Left kidney (tissue), 8 donors: ENCODE data around the gene BYSL. TPM values are rescaled to one million over a fixed set of nuclear protein-coding genes. Genes with fewer than 3 reads are reported as not detected.
A peak's percentile ranks its signal among the peaks of the same experiment; 100 is the strongest.

Experiments
- DNase-seq: peaks from one replicate; pipeline ENCODE4 v3.0.0-alpha.2; 2013
- long read RNA-seq, 8 donors: transcript quantifications; one replicate each; lab custom pipeline, GENCODE V29; 2026
- polyA plus RNA-seq: library from polyadenylated mRNA; unstranded; fragments of 120-200 nt; gene quantifications from one replicate; pipeline ENCODE4 v1.2.1, GENCODE V29; 2013; ENCODE audit not compliant: insufficient read length

The BYSL gene
- polyA plus RNA-seq, result 26.5 TPM
- long read RNA-seq, donor 1, partial matches to known transcripts, result 10 of 14 reads
- long read RNA-seq, donor 1, other reads (novel, unspliced or antisense), result 0 of 14 reads
- long read RNA-seq, donor 2, transcript BYSL-201 (7 exons, 2,029 nt), result major isoform, 5 of 17 reads
- long read RNA-seq, donor 2, partial matches to known transcripts, result 12 of 17 reads
- long read RNA-seq, donor 2, other reads (novel, unspliced or antisense), result 0 of 17 reads
- long read RNA-seq, donor 3, partial matches to known transcripts, result 0 of 2 reads
- long read RNA-seq, donor 3, other reads (novel, unspliced or antisense), result 0 of 2 reads
- long read RNA-seq, donor 4, result 0 reads
- long read RNA-seq, donor 5, transcript BYSL-201 (7 exons, 2,029 nt), result major isoform, 6 of 22 reads
- long read RNA-seq, donor 5, partial matches to known transcripts, result 16 of 22 reads
- long read RNA-seq, donor 5, other reads (novel, unspliced or antisense), result 0 of 22 reads
- long read RNA-seq, donor 6, partial matches to known transcripts, result 10 of 15 reads
- long read RNA-seq, donor 6, other reads (novel, unspliced or antisense), result 0 of 15 reads
- long read RNA-seq, donor 7, transcript BYSL-201 (7 exons, 2,029 nt), result major isoform, 8 of 30 reads
- long read RNA-seq, donor 7, partial matches to known transcripts, result 20 of 30 reads
- long read RNA-seq, donor 7, other reads (novel, unspliced or antisense), result 0 of 30 reads
- long read RNA-seq, donor 8, partial matches to known transcripts, result 6 of 8 reads
- long read RNA-seq, donor 8, other reads (novel, unspliced or antisense), result 0 of 8 reads

- peak; percentile 95 for DNase-seq
Measured at GRCh38 chr6:41920921-41921711, at the start of gene BYSL, which contains the start of gene MED20. BYSL (plus strand) TSS chr6:41921499; CDS start chr6:41921563, 64 bp downstream. MED20 (minus strand) TSS chr6:41921139; CDS start chr6:41921018, 121 bp downstream.

- no peak for DNase-seq
Measured at GRCh38 chr6:41871691-41872090, 49.6 kb upstream of the BYSL start.

GRCh38 chr6:41872147-41872546 lies 49.2 kb upstream of the BYSL start:
- no peak for DNase-seq

- DNase-seq, result no peak
Measured at GRCh38 chr6:41874741-41875140, 46.6 kb upstream of the BYSL start.

- DNase-seq, result no peak
Measured at GRCh38 chr6:41877051-41877680, 44.1 kb upstream of the BYSL start.

GRCh38 chr6:41878246-41878645 lies 43.1 kb upstream of the BYSL start:
- no peak for DNase-seq

- no peak for DNase-seq
Measured at GRCh38 chr6:41878961-41879405, 42.3 kb upstream of the BYSL start.

- DNase-seq, result no peak
Measured at GRCh38 chr6:41881506-41881905, 39.8 kb upstream of the BYSL start.

GRCh38 chr6:41884957-41885356 lies 36.3 kb upstream of the BYSL start:
- DNase-seq, result no peak

- DNase-seq, result no peak
Measured at GRCh38 chr6:41885930-41886329, 35.4 kb upstream of the BYSL start.

GRCh38 chr6:41887331-41887751 lies 34.0 kb upstream of the BYSL start:
- DNase-seq, result no peak

- DNase-seq, result no peak
Measured at GRCh38 chr6:41892921-41893564, 28.3 kb upstream of the BYSL start.

GRCh38 chr6:41894366-41895299 lies 26.7 kb upstream of the BYSL start:
- no peak for DNase-seq

- DNase-seq, result peak; percentile 94
Measured at GRCh38 chr6:41895300-41896233, 25.7 kb upstream of the BYSL start, which contains the start of gene USP49. USP49 (minus strand) TSS chr6:41895375; CDS start chr6:41806983, 88,392 bp downstream.

GRCh38 chr6:41896281-41896680 lies 25.0 kb upstream of the BYSL start:
- no peak for DNase-seq

- no peak for DNase-seq
Measured at GRCh38 chr6:41900861-41901260, 20.4 kb upstream of the BYSL start.

GRCh38 chr6:41901882-41902519 lies 19.3 kb upstream of the BYSL start:
- no peak for DNase-seq

GRCh38 chr6:41909727-41910126 lies 11.6 kb upstream of the BYSL start:
- no peak for DNase-seq
